GM23248 (cell line): ENCODE measurements around the gene RRN3. TPM values are rescaled to one million over a fixed set of nuclear protein-coding genes. Genes with fewer than 3 reads are reported as not detected.

ENCODE experiments used
- DNase-seq: peaks from one replicate; pipeline ENCODE4 v3.0.0-alpha.2; 2015
- H2AFZ ChIP-seq: fragments of 200-600 bp; sonication (generic); 2 replicates; pipeline ENCODE4 v1.6.1; 2016; ENCODE audit warnings: antibody characterized with exemption
- H3F3A ChIP-seq: fragments of 200-600 bp; sonication (generic); 2 replicates; pipeline ENCODE4 v1.6.1; 2016; ENCODE audit warnings: mild to moderate bottlenecking, antibody characterized with exemption, mixed run types; ENCODE audit not compliant: insufficient read depth
- H3K27ac ChIP-seq: fragments of 200-600 bp; sonication (generic); 2 replicates; pipeline ENCODE4 v1.5.1; 2016; ENCODE audit warnings: mild to moderate bottlenecking
- H3K27me3 ChIP-seq: fragments of 200-600 bp; sonication (generic); replicated peaks from 2 replicates; pipeline ENCODE4 v1.6.1; 2016; ENCODE audit warnings: mild to moderate bottlenecking; ENCODE audit not compliant: insufficient read depth
- H3K36me3 ChIP-seq: fragments of 200-600 bp; sonication (generic); 2 replicates; pipeline ENCODE4 v1.6.1; 2016; ENCODE audit warnings: low read depth, mild to moderate bottlenecking
- H3K4me1 ChIP-seq: fragments of 200-600 bp; sonication (generic); 2 replicates; pipeline ENCODE4 v1.6.1; 2016; ENCODE audit warnings: mild to moderate bottlenecking; ENCODE audit not compliant: insufficient read depth
- H3K4me2 ChIP-seq: fragments of 200-600 bp; sonication (generic); one replicate; pipeline ENCODE4 v1.6.1; 2016; ENCODE audit warnings: mild to moderate bottlenecking; ENCODE audit not compliant: unreplicated experiment
- H3K4me3 ChIP-seq: fragments of 200-600 bp; sonication (generic); 2 replicates; pipeline ENCODE4 v1.5.1; 2016; ENCODE audit warnings: mild to moderate bottlenecking
- H3K79me2 ChIP-seq: fragments of 200-600 bp; sonication (generic); 2 replicates; pipeline ENCODE4 v1.6.1; 2016; ENCODE audit warnings: mild to moderate bottlenecking; ENCODE audit not compliant: insufficient read depth
- H3K9ac ChIP-seq: fragments of 200-600 bp; sonication (generic); 2 replicates; pipeline ENCODE4 v1.6.1; 2016; ENCODE audit warnings: mild to moderate bottlenecking
- H3K9me2 ChIP-seq: fragments of 200-600 bp; sonication (generic); 2 replicates; pipeline ENCODE4 v1.6.1; 2016; ENCODE audit warnings: mixed run types, mild to moderate bottlenecking, moderate library complexity; ENCODE audit not compliant: insufficient read depth
- H3K9me3 ChIP-seq: fragments of 200-600 bp; sonication (generic); one replicate; pipeline ENCODE4 v1.6.1; 2017; ENCODE audit warnings: low read depth
- H4K20me1 ChIP-seq: fragments of 200-600 bp; sonication (generic); 2 replicates; pipeline ENCODE4 v1.6.0; 2016; ENCODE audit not compliant: insufficient read depth
- EZH2 ChIP-seq: fragments of 200-600 bp; sonication (generic); IDR thresholded peaks from 2 replicates; pipeline ENCODE4 v1.6.1; 2018; ENCODE audit warnings: antibody characterized with exemption, mild to moderate bottlenecking; ENCODE audit not compliant: insufficient read depth, poor library complexity, severe bottlenecking
- EZH2phosphoT487 ChIP-seq: fragments of 200-600 bp; sonication (generic); IDR thresholded peaks from 2 replicates; pipeline ENCODE4 v1.6.1; 2018; ENCODE audit warnings: antibody characterized with exemption, moderate library complexity, mild to moderate bottlenecking, low read depth; ENCODE audit not compliant: insufficient read depth
- WGBS, 2 experiments: methylation state at CpG; one replicate each; pipeline ENCODE4 v1.1.6; 2015 to 2017; ENCODE audit warnings: low lambda C conversion rate in 2 of 2, low coverage in 1 of 2; ENCODE audit errors: missing lambda C conversion rate in 2 of 2; 5-methylcytosine and 5-hydroxymethylcytosine counted together
- in situ Hi-C: fragments of 300-500 bp; cut with MboI; formaldehyde crosslinking; loops from 2 replicates; pipeline ENCODE4 v1.15.0; 2020
- polyA plus RNA-seq: library from polyadenylated mRNA; unstranded; fragments of >200 nt; fragmentation: Nextera tagmentation; extraction: Ambion mirVana; gene quantifications from 2 replicates; pipeline ENCODE4 v1.2.1, GENCODE V29; 2016
- total RNA-seq: library from RNA; depleted of rRNA; stranded (reverse); fragments of >200 nt; shearing (Covaris generic); gene quantifications from 2 replicates; pipeline ENCODE4 v1.2.3, GENCODE V29; 2014

The RRN3 gene
- total and polyA plus RNA-seq, 2 experiments from 2014 or later = 24.8 to 36.2 TPM

- H3K79me2 ChIP-seq = no peaks in the 10 kb centered on the region
- no peak overlapping the region for H2AFZ ChIP-seq
- peaks cover 62% of the 10 kb centered on the region for H3K36me3 ChIP-seq
- no peak for DNase-seq
- no peak overlapping the region for H3K4me2 ChIP-seq
- 83 to 87% methylated on average over 10 of the region's 10 CpGs for WGBS, 2 experiments
- TF ChIP-seq EZH2 = no peak
- TF ChIP-seq EZH2phosphoT487 = no peak
- H3K4me1 ChIP-seq = peaks cover 20% of the 10 kb centered on the region
- peaks cover 33% of the 10 kb centered on the region for H3F3A ChIP-seq
- no peaks in the 10 kb centered on the region for H3K9me3 ChIP-seq
- in situ Hi-C loops = no loop called here
- H4K20me1 ChIP-seq = no peaks in the 10 kb centered on the region
- H3K9ac ChIP-seq = no peak overlapping the region
- no peaks in the 10 kb centered on the region for H3K9me2 ChIP-seq
- no peak overlapping the region for H3K27ac ChIP-seq
- H3K4me3 ChIP-seq = no peak overlapping the region
- H3K27me3 ChIP-seq = no peaks in the 10 kb centered on the region
These were observed 57.1 kb downstream of the RRN3 start for GRCh38 chr16:15037003-15037402.

DNA sequence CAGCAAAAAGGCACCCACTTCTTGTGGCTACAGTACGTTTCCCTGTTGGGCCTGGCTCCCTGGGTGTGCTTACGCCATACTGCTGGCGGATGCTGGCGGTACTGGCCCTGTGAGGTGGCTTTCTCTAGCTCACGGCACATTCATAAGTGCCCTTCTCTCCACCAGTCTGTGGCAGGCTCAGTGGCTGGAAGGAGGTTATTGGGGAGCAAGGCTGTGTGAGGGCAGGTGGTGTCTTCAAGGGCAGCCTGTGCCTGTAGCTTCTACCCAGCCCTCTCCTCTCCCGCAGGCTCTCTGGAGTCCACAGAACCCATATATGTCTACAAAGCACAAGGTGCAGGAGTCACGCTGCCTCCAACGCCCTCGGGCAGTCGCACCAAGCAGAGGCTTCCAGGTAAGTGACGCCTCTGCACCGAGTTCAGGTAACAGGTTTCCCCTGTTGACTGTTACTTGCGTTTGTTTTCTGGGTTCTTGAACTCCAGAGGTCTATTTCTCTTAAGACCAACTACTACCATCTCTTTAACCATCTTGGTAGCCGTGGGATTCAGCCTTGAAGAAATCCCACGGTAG is 58.8 kb downstream of the RRN3 start:
- Histone ChIP-seq H3K9me2 (no peaks in the 10 kb centered on the region), H3K36me3 (peaks cover 61% of the 10 kb centered on the region), H4K20me1 (no peaks in the 10 kb centered on the region), H3K27me3 (no peaks in the 10 kb centered on the region), H3K79me2 (0 out of 2 replicates have a peak, but pooled peaks cover under 1% of the 10 kb centered on the region), H3K4me2 (no peak overlapping the region), H3K9ac (peak overlapping the region; percentile 19; the same call in 1 of the 2 replicates), H2AFZ (no peak overlapping the region), H3K27ac (peak overlapping the region; percentile 57), H3K4me1 (0 out of 2 replicates have a peak, but pooled peaks cover 11% of the 10 kb centered on the region), H3F3A (peaks cover 33% of the 10 kb centered on the region), H3K9me3 (no peaks in the 10 kb centered on the region), H3K4me3 (no peak overlapping the region)
- in situ Hi-C loops = no loop called here
- 81 to 87% methylated on average over 15 of the region's 15 CpGs for WGBS, 2 experiments
- no peak for TF ChIP-seq EZH2
- DNase-seq = no peak

- Histone ChIP-seq H4K20me1 (no peaks in the 10 kb centered on the region), H3K9me2 (no peaks in the 10 kb centered on the region), H3K79me2 (peaks cover 7% of the 10 kb centered on the region), H3K9me3 (no peaks in the 10 kb centered on the region), H3K36me3 (peaks cover 57% of the 10 kb centered on the region), H3K27me3 (no peaks in the 10 kb centered on the region), H3F3A (peaks cover 36% of the 10 kb centered on the region), H3K9ac (peak overlapping the region; percentile 19; the same call in 1 of the 2 replicates), H3K4me3 (no peak overlapping the region), H3K4me1 (0 out of 2 replicates have a peak, but pooled peaks cover 15% of the 10 kb centered on the region), H2AFZ (no peak overlapping the region), H3K27ac (peak overlapping the region; percentile 57), H3K4me2 (no peak overlapping the region)
- peak; percentile 75 for DNase-seq
- 59 to 63% methylated on average over 23 of the region's 23 CpGs for WGBS, 2 experiments
- in situ Hi-C loops = no loop called here
- TF ChIP-seq EZH2phosphoT487 = no peak
- TF ChIP-seq EZH2 = no peak
These were observed 59.6 kb downstream of the RRN3 start for GRCh38 chr16:15034266-15035162.

- Histone ChIP-seq H3K4me2 (no peak overlapping the region), H3K9ac (no peak overlapping the region), H3F3A (peaks cover 40% of the 10 kb centered on the region), H3K79me2 (peaks cover 16% of the 10 kb centered on the region), H3K9me3 (no peaks in the 10 kb centered on the region), H3K27ac (no peak overlapping the region), H3K9me2 (no peaks in the 10 kb centered on the region), H3K36me3 (peaks cover 49% of the 10 kb centered on the region), H2AFZ (no peak overlapping the region), H3K4me1 (peaks cover 24% of the 10 kb centered on the region), H3K27me3 (no peaks in the 10 kb centered on the region), H4K20me1 (no peaks in the 10 kb centered on the region), H3K4me3 (no peak overlapping the region)
- TF ChIP-seq EZH2 (no peak), EZH2phosphoT487 (no peak)
- WGBS, 2 experiments = 76 to 79% methylated on average over 14 of the region's 14 CpGs
- no peak for DNase-seq
- in situ Hi-C loops = no loop called here
These were observed 60.8 kb downstream of the RRN3 start for GRCh38 chr16:15033309-15033707.
